Measurements from ENCODE around the gene MIEN1.

DNA sequence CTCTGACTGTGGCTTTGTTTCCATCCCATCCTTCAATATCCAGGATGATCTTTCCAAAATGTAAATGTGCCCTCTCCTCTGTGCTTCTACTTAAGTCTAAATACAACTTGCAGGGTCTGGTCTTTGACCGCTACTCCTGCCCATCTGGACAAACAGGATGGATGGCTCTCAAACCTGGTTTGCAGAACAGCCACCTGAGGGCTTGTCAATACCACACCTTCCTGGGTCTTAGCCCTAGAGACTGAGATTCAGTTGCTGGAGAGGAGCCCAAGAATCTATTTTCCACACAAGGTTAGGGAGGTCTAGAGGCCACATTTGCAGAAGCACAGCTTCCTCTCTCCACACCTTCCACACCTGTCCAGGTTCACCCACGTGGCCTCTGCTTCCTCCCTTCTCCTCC, 5.5 kb upstream of the MIEN1 start:
- TF ChIP-seq CTCF (IDR thresholded peaks at IDR 0.05; ENCODE audit: low read depth, low read length) (no peak), EZH2phosphoT487 (IDR thresholded peaks at IDR 0.05; ENCODE audit: low read depth) (no peak)

All from OCI-LY3 (cell line).